Keratinocyte (primary cell): ENCODE measurements around the gene UCN2. TPM values are rescaled to one million over a fixed set of nuclear protein-coding genes. Genes with fewer than 3 reads are reported as not detected.

ENCODE experiments used
- DNase-seq: peaks from one replicate; pipeline ENCODE4 v3.0.0-alpha.2; 2011; ENCODE audit warnings: low read depth, missing footprints, low spot score
- FAIRE-seq: peaks from 2 replicates; lab custom pipeline; 2011; peaks lifted over from hg19 to GRCh38; lab: Jason Lieb, UNC
- H2AFZ ChIP-seq: 2 replicates; pipeline ENCODE4 v1.6.0; 2012; ENCODE audit warnings: low read length, control low read depth, inconsistent platforms; ENCODE audit not compliant: control insufficient read depth
- H3K27ac ChIP-seq: 2 replicates; pipeline ENCODE4 v1.5.1; 2011; ENCODE audit warnings: low read length; ENCODE audit not compliant: control insufficient read depth, insufficient read depth
- H3K27me3 ChIP-seq: 3 replicates; pipeline ENCODE4 v1.6.0; 2011; ENCODE audit warnings: low read length; ENCODE audit not compliant: control insufficient read depth, insufficient read depth; ENCODE audit errors: extremely low read depth
- H3K36me3 ChIP-seq, 2 experiments: 2 replicates in 1 of 2; 3 replicates in 1 of 2; pipeline ENCODE4 v1.5.1; 2011; ENCODE audit warnings: low read length in 2 of 2, mild to moderate bottlenecking in 1 of 2; ENCODE audit not compliant: control insufficient read depth in 2 of 2, insufficient read depth in 2 of 2; ENCODE audit errors: extremely low read depth in 1 of 2
- H3K4me1 ChIP-seq: 3 replicates; pipeline ENCODE4 v1.5.1; 2011; ENCODE audit warnings: low read length; ENCODE audit not compliant: control insufficient read depth, insufficient read depth; ENCODE audit errors: extremely low read depth
- H3K4me2 ChIP-seq: 3 replicates; pipeline ENCODE4 v1.6.0; 2011; ENCODE audit warnings: low read depth, low read length; ENCODE audit not compliant: control insufficient read depth, insufficient read depth; ENCODE audit errors: extremely low read depth
- H3K4me3 ChIP-seq, 3 experiments: fragments of 200-600 bp in 1 of 3; sonication (generic) in 1 of 3; 2 replicates in 2 of 3; 3 replicates in 1 of 3; pipeline ENCODE4 v1.5.1; 2011 to 2016; ENCODE audit warnings: low read length in 3 of 3, mild to moderate bottlenecking in 3 of 3, control low read depth in 2 of 3, inconsistent platforms in 1 of 3, low read depth in 1 of 3, mixed read lengths in 1 of 3, mixed run types in 1 of 3, moderate library complexity in 1 of 3; ENCODE audit not compliant: control insufficient read depth in 2 of 3, insufficient read depth in 2 of 3; ENCODE audit errors: extremely low read depth in 1 of 3
- H3K79me2 ChIP-seq: 2 replicates; pipeline ENCODE4 v1.6.0; 2012; ENCODE audit warnings: low read length; ENCODE audit not compliant: control insufficient read depth, insufficient read depth
- H3K9ac ChIP-seq: 3 replicates; pipeline ENCODE4 v1.6.0; 2011; ENCODE audit warnings: low read length; ENCODE audit not compliant: control insufficient read depth, insufficient read depth; ENCODE audit errors: extremely low read depth
- H3K9me1 ChIP-seq: 3 replicates; pipeline ENCODE4 v1.6.0; 2011; ENCODE audit warnings: low read length; ENCODE audit not compliant: control insufficient read depth, insufficient read depth; ENCODE audit errors: extremely low read depth
- H3K9me3 ChIP-seq: 2 replicates; pipeline ENCODE4 v1.5.1; 2012; ENCODE audit warnings: low read depth, low read length; ENCODE audit not compliant: control insufficient read depth
- H4K20me1 ChIP-seq: 3 replicates; pipeline ENCODE4 v1.6.0; 2011; ENCODE audit warnings: low read length; ENCODE audit not compliant: control insufficient read depth, insufficient read depth; ENCODE audit errors: extremely low read depth
- EZH2 ChIP-seq: IDR thresholded peaks from one replicate; pipeline ENCODE4 v1.6.1; 2012; ENCODE audit warnings: inconsistent platforms, mild to moderate bottlenecking, low read length, moderate library complexity
- dilution Hi-C: fragments of 300-500 bp; cut with MboI; formaldehyde crosslinking; loops from one replicate; pipeline ENCODE4 v1.7.0; 2020; ENCODE audit warnings: low sequenced_read_pairs; ENCODE audit not compliant: extremely low pct_ligation_motif_present
- polyA plus RNA-seq, 5 experiments: library from polyadenylated mRNA; depleted of rRNA in 3 of 5; stranded (reverse) in 3 of 5; stranded (forward) in 1 of 5; unstranded in 1 of 5; fragments of >200 nt; gene quantifications; 1 replicate in 1 of 5; 2 replicates in 3 of 5; 3 replicates in 1 of 5; pipeline versions ENCODE4 v1.2.1 to v1.2.3, GENCODE V29; 2011 to 2012; ENCODE audit warnings: missing spikeins in 2 of 5, low read depth in 1 of 5, low replicate concordance in 1 of 5
- TF ChIP-seq, protein P1 (sequence below), 3 experiments: IDR thresholded peaks in 1 of 3; conservative IDR thresholded peaks in 1 of 3; optimal IDR thresholded peaks in 1 of 3; 2 replicates in 2 of 3; 3 replicates in 1 of 3; pipeline versions ENCODE3 to v1.5.1; 2011; ENCODE audit warnings: low read length in 3 of 3, mild to moderate bottlenecking in 3 of 3, moderate library complexity in 2 of 3, control low read depth in 1 of 3, inconsistent platforms in 1 of 3; ENCODE audit not compliant: insufficient read depth in 2 of 3; ENCODE audit errors: extremely low read depth in 1 of 3

Gene UCN2
- polyA plus RNA-seq, 1 donor (not counting 4 experiments of a cell fraction or from before 2014, with no cell fraction given): 5.7 TPM

DNA sequence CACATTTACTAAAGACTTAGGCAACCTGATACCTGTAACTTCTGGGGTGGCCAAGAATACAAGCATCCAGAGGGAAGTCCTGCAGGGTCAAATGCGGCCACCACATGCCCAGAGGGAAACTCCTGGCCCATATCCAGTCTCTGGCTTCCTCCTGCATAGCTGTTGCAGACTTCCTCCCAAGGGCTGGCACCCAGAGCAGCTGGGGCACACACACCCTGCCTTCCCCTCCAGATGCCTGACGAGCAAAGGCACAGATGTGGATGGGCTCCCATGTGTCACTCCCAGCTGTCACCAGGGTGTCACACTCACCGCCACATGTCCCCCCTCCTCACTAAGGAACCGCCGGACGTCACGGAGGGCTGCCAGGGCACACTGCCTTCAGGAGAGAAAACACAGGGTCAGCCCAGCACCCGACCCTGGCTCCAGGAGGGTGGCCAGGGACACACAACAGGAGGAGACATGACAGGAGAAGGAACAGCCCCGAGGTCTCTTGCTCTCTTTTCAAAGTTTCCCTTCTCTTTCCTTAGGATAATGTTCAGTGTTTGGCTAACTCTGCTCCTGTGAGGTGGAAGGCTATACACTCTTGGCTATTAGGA is 20.2 kb downstream of the UCN2 start:
- DNase-seq (no peak), FAIRE-seq (no peak)
- Histone ChIP-seq H2AFZ (no peak overlapping the region), H3K4me1 (no peaks in the 10 kb centered on the region), H3K4me3 (no peak overlapping the region), H3K9me3 (no peaks in the 10 kb centered on the region), H3K4me2 (no peak overlapping the region), H3K9me1 (no peaks in the 10 kb centered on the region), H3K9ac (no peak overlapping the region), H3K27me3 (no peaks in the 10 kb centered on the region), H3K27ac (no peak overlapping the region), H3K36me3 (peaks cover 20 to 28% of the 10 kb centered on the region in 2 experiments), H4K20me1 (no peaks in the 10 kb centered on the region), H3K79me2 (no peaks in the 10 kb centered on the region)
- dilution Hi-C loops: no loop called here
- TF ChIP-seq EZH2: no peak
- TF ChIP-seq, protein P1, sequence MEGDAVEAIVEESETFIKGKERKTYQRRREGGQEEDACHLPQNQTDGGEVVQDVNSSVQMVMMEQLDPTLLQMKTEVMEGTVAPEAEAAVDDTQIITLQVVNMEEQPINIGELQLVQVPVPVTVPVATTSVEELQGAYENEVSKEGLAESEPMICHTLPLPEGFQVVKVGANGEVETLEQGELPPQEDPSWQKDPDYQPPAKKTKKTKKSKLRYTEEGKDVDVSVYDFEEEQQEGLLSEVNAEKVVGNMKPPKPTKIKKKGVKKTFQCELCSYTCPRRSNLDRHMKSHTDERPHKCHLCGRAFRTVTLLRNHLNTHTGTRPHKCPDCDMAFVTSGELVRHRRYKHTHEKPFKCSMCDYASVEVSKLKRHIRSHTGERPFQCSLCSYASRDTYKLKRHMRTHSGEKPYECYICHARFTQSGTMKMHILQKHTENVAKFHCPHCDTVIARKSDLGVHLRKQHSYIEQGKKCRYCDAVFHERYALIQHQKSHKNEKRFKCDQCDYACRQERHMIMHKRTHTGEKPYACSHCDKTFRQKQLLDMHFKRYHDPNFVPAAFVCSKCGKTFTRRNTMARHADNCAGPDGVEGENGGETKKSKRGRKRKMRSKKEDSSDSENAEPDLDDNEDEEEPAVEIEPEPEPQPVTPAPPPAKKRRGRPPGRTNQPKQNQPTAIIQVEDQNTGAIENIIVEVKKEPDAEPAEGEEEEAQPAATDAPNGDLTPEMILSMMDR (optimal IDR thresholded peaks at IDR 0.05 in 1 of 3, IDR thresholded peaks at IDR 0.05 in 1 of 3, conservative IDR thresholded peaks at IDR 0.05 in 1 of 3; ENCODE audit: extremely low read depth in 1 of 3, insufficient read depth in 2 of 3, low read length in 3 of 3): no peak

DNA sequence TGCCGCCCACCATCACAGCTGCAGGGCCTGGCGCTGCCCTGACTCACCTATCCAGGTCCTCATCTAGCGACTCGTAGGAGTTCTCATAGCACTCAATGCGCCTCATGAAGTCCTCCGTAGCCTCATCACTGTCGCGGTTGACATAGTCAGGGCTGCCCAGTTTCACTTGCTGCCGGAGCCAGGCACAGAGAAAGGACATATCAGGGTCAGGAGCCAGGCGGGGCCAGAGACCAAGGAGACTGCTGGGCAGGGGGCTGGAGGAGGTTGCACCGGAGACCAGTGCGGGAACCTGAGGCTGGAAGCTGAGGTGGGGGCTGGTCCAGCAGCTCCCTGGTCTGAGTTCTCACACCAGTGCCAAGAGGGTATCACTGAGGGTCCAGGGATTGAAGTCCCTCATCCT is 25.1 kb downstream of the UCN2 start:
- Histone ChIP-seq H3K9ac (no peak overlapping the region), H3K4me1 (peaks cover 11% of the 10 kb centered on the region), H3K79me2 (no peaks in the 10 kb centered on the region), H3K4me3 (no peak overlapping the region), H3K9me1 (no peaks in the 10 kb centered on the region), H3K36me3 (peaks cover 30 to 31% of the 10 kb centered on the region in 2 experiments), H3K4me2 (no peak overlapping the region), H3K27ac (no peak overlapping the region), H4K20me1 (no peaks in the 10 kb centered on the region), H2AFZ (no peak overlapping the region), H3K9me3 (no peaks in the 10 kb centered on the region), H3K27me3 (no peaks in the 10 kb centered on the region)
- no peak for FAIRE-seq
- TF ChIP-seq EZH2: no peak
- TF ChIP-seq, protein P1 (optimal IDR thresholded peaks at IDR 0.05 in 1 of 3, IDR thresholded peaks at IDR 0.05 in 1 of 3, conservative IDR thresholded peaks at IDR 0.05 in 1 of 3; ENCODE audit: extremely low read depth in 1 of 3, insufficient read depth in 2 of 3, low read length in 3 of 3): no peak
- no peak for DNase-seq
- dilution Hi-C loops: no loop called here
